Renal pelvis (tissue), 4 donors: ENCODE results near the gene FARS2. TPM values are rescaled to one million over a fixed set of nuclear protein-coding genes. Genes with fewer than 3 reads are reported as not detected.

Experiments
- DNase-seq: peaks from one replicate; pipeline ENCODE4 v3.0.0-alpha.2; 2013
- polyA plus RNA-seq, 3 donors: library from polyadenylated mRNA; unstranded; fragments of 120-200 nt; gene quantifications; one replicate each; pipeline ENCODE4 v1.2.1, GENCODE V29; 2013; ENCODE audit not compliant: insufficient read length in 3 of 3

Gene FARS2
- polyA plus RNA-seq, 3 donors = 18.6 to 22.3 (median 22.2) TPM

GRCh38 chr6:5499644-5500306 lies 238.5 kb downstream of the FARS2 start:
- DNase-seq = no peak

DNA sequence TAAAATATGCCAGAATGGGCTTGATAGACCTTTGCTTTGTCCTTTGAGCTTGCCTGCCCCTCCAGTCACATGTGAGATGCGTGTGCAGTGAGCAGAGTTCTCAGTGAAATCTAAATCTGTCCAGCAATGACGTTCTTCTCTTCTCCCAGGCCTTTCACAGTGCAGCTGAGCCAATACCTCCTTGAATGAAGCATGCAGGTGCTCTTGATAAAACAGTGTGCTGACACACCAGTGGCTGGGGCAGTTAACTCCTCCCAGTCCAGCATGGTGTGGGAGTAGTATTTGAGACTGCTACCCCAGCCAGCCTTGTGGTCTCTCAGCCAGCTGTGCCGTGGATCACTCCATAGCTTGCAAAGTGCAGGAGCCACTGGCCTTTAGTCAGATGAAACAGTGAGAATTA lies 240.5 kb downstream of the FARS2 start:
- DNase-seq = no peak

GRCh38 chr6:5504078-5504477 lies 242.8 kb downstream of the FARS2 start:
- no peak for DNase-seq

- no peak for DNase-seq
Measured at GRCh38 chr6:5506149-5506548, 244.8 kb downstream of the FARS2 start.

DNA sequence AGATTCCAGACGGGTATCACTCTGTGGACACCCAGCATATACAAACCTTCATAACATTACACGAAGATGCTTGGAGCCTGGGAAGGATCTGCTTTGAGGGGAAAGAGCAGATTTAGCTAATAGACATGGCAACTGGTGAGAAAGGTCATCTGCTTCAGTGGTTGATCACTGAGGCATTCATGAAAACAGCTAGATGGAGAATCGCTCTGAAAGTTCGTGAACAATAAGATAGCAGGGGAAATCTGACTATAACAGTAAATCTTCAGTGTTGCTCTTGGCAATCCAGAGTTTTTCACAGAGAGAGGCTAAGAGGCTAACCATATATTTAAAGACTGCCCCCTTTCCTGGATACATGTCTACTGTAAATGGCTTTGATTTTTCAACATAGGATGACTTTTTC lies 245.3 kb downstream of the FARS2 start:
- DNase-seq = peak; percentile 46

DNA sequence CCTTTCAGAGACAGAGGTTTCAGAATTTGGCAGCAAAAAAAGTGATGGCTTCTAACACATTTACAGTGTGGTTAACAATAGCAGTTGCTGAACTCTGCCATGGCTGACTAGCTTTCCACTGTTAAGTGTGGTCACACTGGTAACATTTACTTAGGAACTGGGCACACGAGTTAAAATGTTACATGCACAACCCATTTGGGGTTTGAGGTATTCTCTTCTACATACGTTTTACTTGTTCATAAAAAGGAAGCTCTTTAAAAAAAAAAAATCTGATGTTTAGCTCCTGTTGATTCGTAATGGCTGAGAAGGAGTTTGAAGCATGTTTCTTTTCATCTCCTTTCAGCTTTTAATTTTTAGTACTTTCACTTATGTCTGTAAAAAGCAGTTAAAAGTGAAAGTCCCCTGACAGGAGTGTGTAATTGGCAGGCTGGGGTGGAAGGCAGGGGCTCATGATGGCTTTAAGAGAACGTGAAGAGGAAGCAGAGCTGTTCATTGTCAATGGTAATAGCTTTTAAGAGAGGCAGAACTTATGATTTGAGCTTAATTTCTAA lies 245.9 kb downstream of the FARS2 start:
- peak; percentile 16 for DNase-seq

DNA sequence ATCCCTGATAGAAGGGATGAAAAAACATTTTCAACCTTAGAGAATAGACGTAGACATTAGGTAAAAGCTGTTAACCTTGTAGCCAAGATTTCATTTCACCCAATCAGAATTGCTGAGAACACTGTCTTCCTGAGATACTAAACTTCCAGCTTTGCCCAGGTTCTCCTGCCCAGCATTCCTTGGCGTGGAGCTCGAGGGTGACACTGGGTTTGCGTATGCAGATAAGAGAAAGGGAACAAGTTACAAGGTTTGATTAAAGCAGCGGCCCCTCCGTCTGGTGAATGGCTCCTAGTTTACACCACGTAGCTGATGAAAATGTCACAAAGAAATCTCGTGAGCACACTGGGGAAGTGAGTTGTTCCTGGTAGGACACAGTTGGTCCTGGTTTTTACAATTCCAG lies 247.8 kb downstream of the FARS2 start:
- DNase-seq = no peak

DNA sequence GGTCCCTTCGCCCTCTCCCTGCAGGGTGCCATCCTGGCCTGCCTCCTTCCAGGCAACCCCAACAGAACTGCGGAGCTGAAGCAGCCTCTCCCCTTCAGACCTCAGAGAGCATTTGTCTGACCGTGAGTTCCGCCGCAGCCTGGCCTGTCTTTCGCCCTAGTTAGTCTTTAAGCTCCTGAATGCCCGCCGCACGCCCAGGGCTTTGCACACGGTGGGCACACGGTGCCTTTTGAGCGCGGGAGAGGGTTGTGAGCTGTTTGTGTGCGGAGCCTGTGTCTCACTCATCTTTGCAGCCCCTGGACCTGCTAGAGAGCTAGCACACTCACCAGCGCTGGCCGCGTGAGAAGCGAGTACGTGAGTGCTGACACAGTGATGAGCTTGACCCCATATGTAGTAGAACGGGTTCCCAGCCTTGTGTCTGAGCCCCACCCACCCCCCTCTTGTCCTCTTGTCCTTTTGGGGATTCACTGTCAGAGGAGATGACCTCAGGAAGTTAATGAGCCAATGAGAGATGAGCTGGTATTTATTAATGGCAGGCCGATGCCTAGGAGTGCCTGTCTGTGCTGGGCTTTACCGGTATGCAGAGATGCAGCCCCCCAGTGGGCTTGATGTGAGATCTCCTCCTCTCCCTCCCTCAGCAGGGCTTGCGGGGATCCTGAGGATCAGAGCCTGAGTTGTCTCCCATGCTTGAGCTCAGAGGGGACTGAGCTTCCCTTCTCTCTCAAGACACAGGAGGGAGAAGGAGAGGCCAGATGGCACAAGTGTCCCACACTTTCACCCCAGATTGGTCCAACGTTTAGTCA lies 249.2 kb downstream of the FARS2 start:
- DNase-seq = no peak

- no peak for DNase-seq
Measured at GRCh38 chr6:5511954-5512353, 250.6 kb downstream of the FARS2 start.

GRCh38 chr6:5512422-5512821 lies 251.1 kb downstream of the FARS2 start:
- DNase-seq = no peak

GRCh38 chr6:5513408-5513807 lies 252.1 kb downstream of the FARS2 start:
- DNase-seq = no peak

DNA sequence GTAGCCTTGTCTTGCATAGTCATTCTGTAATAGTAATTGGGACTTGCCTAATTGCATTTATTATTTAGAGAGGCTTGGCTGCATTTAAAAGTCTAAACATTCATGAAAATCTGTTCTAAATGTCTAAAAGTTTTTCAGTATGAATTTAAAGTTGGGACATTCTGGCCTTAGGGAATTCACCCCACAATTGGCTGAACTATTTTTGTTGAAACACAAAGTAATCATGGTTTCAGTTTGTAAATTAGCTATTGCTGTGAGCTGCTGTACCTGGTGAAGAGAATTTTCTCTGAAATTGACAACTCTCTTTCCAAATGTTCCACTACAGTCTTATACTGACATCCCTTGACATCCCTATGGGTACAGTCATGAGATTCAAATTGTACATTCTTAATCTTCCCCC lies 253.0 kb downstream of the FARS2 start:
- DNase-seq = no peak

DNA sequence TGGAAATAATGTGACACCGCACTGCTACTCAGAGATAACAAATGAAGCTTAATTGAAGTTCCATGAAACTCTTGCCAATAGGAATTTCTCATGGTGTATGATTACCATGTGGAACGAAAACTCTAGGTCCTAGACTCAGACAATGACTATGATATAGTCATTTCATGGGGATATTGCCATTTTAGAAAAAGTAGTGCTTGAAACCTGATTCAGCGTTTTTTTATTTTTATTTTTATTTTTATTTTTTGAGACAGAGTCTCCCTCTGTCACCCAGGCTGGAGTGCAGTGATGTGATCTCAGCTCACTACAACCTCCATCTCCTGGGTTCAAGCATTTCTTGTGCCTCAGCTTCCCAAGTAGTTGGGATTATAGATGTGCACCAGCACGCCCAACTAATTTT lies 253.9 kb downstream of the FARS2 start:
- no peak for DNase-seq

DNA sequence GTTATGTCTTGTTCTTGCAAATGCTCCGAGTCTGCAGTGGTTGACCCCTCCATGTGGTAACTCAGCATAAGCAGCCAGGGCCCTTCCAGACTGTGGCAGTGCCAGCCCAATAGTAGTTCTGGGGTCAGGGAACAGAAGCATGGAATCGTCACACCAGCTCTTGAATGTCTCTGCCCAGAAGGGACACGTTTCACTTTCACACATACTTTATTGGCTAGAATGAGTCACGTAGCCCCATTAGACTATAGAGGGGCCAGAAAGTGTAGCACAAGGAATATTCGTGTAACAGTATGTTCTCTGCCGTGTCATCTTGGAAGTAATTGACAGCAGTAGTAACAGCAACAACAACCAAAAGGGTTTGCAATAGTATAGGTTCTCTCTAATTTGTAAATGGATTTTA lies 254.7 kb downstream of the FARS2 start:
- DNase-seq = no peak

GRCh38 chr6:5517796-5518195 lies 256.5 kb downstream of the FARS2 start:
- DNase-seq = no peak

- no peak for DNase-seq
Measured at GRCh38 chr6:5518936-5519491, 257.7 kb downstream of the FARS2 start.

DNA sequence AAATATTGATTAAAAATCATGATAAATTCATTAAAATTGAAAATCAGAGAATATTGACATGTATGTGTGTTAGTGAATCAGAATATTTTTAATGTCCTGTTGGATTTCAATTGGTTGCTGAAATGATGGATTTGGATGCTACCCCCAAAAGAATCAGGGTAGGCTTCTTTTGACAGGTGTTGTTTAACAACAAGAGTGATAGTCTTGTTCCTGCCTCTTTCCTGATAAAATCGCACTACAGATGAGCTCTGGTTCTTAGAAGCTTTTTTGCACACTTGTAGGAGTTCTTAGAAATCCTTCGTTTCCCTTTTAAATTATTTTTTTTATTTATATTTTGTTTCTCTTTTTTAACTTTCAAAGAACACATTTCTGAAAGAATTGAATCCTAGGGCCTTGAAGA lies 259.5 kb downstream of the FARS2 start:
- no peak for DNase-seq

DNA sequence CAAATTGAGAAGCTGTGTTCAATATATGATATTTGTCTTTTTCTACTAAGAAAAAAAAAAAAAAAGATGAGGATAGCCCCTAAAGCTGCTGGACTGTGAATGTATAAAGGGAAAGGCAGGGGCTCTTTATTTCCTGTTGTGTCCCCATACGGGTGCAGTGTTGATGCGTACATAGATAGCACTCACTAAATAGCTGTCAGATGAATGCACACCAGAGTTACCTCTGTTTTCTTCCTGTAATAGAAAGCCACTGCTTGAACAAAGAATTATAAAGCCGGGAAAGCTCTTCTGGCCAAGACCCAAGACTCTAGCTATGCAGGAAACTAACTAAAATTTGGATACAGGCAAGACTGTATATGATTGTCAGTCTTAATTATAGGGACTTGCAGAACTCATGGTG lies 260.0 kb downstream of the FARS2 start:
- DNase-seq = no peak

DNA sequence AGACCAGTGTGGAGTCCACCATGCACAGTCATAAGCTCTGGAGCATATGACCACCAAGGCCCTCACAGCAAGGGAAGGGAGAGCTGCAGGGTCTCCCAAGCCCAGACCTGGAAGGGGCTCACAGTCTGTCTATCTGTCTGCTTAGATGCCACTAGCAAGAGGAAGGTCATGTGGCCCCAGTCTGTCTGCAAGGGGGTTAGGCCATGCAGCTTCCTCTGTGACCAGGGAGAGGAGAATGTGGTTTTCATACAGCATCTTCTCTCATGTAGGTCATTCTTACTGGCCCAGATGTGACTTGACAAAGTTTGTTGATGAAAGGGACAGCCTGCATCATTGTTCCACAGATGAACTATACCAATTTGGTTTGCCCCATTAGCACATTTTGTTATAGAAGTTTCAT lies 260.8 kb downstream of the FARS2 start:
- DNase-seq = no peak

- no peak for DNase-seq
Measured at GRCh38 chr6:5524110-5524509, 262.8 kb downstream of the FARS2 start.

GRCh38 chr6:5525209-5525608 lies 263.9 kb downstream of the FARS2 start:
- DNase-seq = no peak

- DNase-seq = no peak
Measured at GRCh38 chr6:5529015-5529414, 267.7 kb downstream of the FARS2 start.

DNA sequence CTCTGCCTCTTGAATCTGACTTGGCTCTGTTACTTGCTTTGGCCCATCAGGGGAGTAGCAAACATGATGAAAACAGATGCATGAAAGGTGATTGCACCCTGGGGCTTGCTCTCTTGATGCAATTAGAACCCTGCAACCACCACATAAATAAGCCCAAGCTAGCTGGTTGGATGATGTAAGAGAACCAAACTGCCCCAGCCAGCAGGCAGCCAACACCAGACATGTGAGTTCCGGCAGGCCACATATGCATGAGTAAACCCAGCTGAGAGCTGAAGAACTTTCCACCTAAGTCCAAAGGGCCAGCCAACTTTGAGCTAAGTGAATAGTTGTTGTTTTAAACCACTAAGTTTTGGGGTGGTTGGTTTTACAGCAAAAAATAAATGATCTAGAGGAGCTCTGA lies 268.4 kb downstream of the FARS2 start:
- DNase-seq = no peak
